Activated naive CD4-positive, alpha-beta T cell treated with anti-CD3 and anti-CD28 coated beads, Interleukin-2, amount 10 ng/mL, durations not matched to agents 7 days and 5 days (primary cell): ENCODE results near the gene LAIR2.
"Not testable (repeated sequence)": the region's sequence is repeated elsewhere in the genome, so short reads cannot be mapped to it uniquely, and the experiment has no call there.

Experiments
- CTCF ChIA-PET: fragments of 350-600 bp; sonication (Branson Sonifier 250); formaldehyde crosslinking; loops from one replicate; lab custom pipeline; 2021; ENCODE audit warnings: antibody characterized with exemption; lab: Charles Lee
- DNase-seq: peaks from one replicate; pipeline ENCODE4 v3.0.0-alpha.2; 2020
- H3K27ac Mint-ChIP-seq: one replicate; pipeline ENCODE4 v1.8.0; 2021; ENCODE audit warnings: mild to moderate bottlenecking, moderate library complexity, mixed read lengths
- H3K27me3 Mint-ChIP-seq: one replicate; pipeline ENCODE4 v1.8.0; 2021; ENCODE audit warnings: mild to moderate bottlenecking, mixed read lengths
- H3K36me3 Mint-ChIP-seq: one replicate; pipeline ENCODE4 v1.8.0; 2021; ENCODE audit warnings: mixed read lengths
- H3K4me1 Mint-ChIP-seq: one replicate; pipeline ENCODE4 v1.8.0; 2021; ENCODE audit warnings: mixed read lengths
- H3K4me3 Mint-ChIP-seq: one replicate; pipeline ENCODE4 v1.8.0; 2021; ENCODE audit warnings: mild to moderate bottlenecking, moderate library complexity, mixed read lengths
- H3K9me3 Mint-ChIP-seq: one replicate; pipeline ENCODE4 v1.8.0; 2021; ENCODE audit warnings: mixed read lengths

The LAIR2 gene

GRCh38 chr19:54473071-54473891, 29.4 kb upstream of the LAIR2 start, which contains the start of gene CDC42EP5:
TSS of gene CDC42EP5 (minus strand) at chr19:54473296. CDS start at chr19:54465547, 7,749 bp downstream.
- Mint-ChIP-seq H3K4me1 (peaks cover 8% of the 10 kb centered on the region), H3K4me3 (no peak within 1 kb of the TSS), H3K27ac (no peak within 1 kb of the TSS), H3K9me3 (no peaks in the 10 kb centered on the region), H3K36me3 (no peaks in the 10 kb centered on the region), H3K27me3 (peaks cover 73% of the 10 kb centered on the region)
- DNase-seq, result no peak
- CTCF ChIA-PET, result interaction anchor here (1.9 kb wide), 1 partner anchor 202 kb away, joined by 10 read pairs; no protein-coding TSS in a partner anchor

- peaks cover 8% of the 10 kb centered on the region for H3K4me1 Mint-ChIP-seq
- H3K36me3 Mint-ChIP-seq, result no peaks in the 10 kb centered on the region
- H3K27ac Mint-ChIP-seq, result no peak overlapping the region
- CTCF ChIA-PET, result interaction anchor here (1.9 kb wide), 1 partner anchor 201 kb away, joined by 10 read pairs; no protein-coding TSS in a partner anchor
- no peak for DNase-seq
- no peaks in the 10 kb centered on the region for H3K9me3 Mint-ChIP-seq
- H3K4me3 Mint-ChIP-seq, result no peak overlapping the region
- H3K27me3 Mint-ChIP-seq, result peaks cover 72% of the 10 kb centered on the region
These were observed 28.7 kb upstream of the LAIR2 start for GRCh38 chr19:54473892-54474372.

- CTCF ChIA-PET, result no interaction called here
- Mint-ChIP-seq H3K9me3 (no peaks in the 10 kb centered on the region), H3K4me1 (peaks cover 6% of the 10 kb centered on the region), H3K27me3 (peaks cover 59% of the 10 kb centered on the region), H3K27ac (no peak overlapping the region), H3K36me3 (no peaks in the 10 kb centered on the region), H3K4me3 (no peak overlapping the region)
- no peak for DNase-seq
These were observed 26.9 kb upstream of the LAIR2 start for GRCh38 chr19:54475706-54476105.

- CTCF ChIA-PET, result interaction anchor here (1.2 to 7.1 kb wide), 5 partner anchors 9 to 197 kb away, joined by 3 to 93 read pairs (median 4); no protein-coding TSS in a partner anchor
- no peak for DNase-seq
- no peak overlapping the region for H3K27ac Mint-ChIP-seq
- no peaks in the 10 kb centered on the region for H3K9me3 Mint-ChIP-seq
- H3K4me3 Mint-ChIP-seq, result no peak overlapping the region
- H3K27me3 Mint-ChIP-seq, result peaks cover 53% of the 10 kb centered on the region
- peaks cover 13% of the 10 kb centered on the region for H3K4me1 Mint-ChIP-seq
- no peaks in the 10 kb centered on the region for H3K36me3 Mint-ChIP-seq
These were observed 25.0 kb upstream of the LAIR2 start for GRCh38 chr19:54477650-54478049.

GRCh38 chr19:54478677-54479266, 23.9 kb upstream of the LAIR2 start:
- H3K27me3 Mint-ChIP-seq, result peaks cover 47% of the 10 kb centered on the region
- CTCF ChIA-PET, result interaction anchor here (0.7 to 7.1 kb wide), 11 partner anchors 28 to 381 kb away, joined by 3 to 93 read pairs (median 3); no protein-coding TSS in a partner anchor
- no peaks in the 10 kb centered on the region for H3K9me3 Mint-ChIP-seq
- no peaks in the 10 kb centered on the region for H3K36me3 Mint-ChIP-seq
- no peak overlapping the region for H3K27ac Mint-ChIP-seq
- H3K4me3 Mint-ChIP-seq, result no peak overlapping the region
- DNase-seq, result peak; percentile 54
- H3K4me1 Mint-ChIP-seq, result peaks cover 14% of the 10 kb centered on the region

GRCh38 chr19:54480051-54480450, 22.6 kb upstream of the LAIR2 start:
- Mint-ChIP-seq H3K36me3 (no peaks in the 10 kb centered on the region), H3K4me3 (no peak overlapping the region), H3K4me1 (peaks cover 16% of the 10 kb centered on the region), H3K27ac (no peak overlapping the region), H3K27me3 (peaks cover 53% of the 10 kb centered on the region), H3K9me3 (no peaks in the 10 kb centered on the region)
- CTCF ChIA-PET, result interaction anchor here (1.1 to 7.1 kb wide), 7 partner anchors 39 to 215 kb away, joined by 3 to 93 read pairs (median 10); no protein-coding TSS in a partner anchor
- no peak for DNase-seq

- H3K36me3 Mint-ChIP-seq, result no peaks in the 10 kb centered on the region
- CTCF ChIA-PET, result interaction anchor here (0.6 to 7.1 kb wide), 13 partner anchors 12 to 438 kb away, joined by 3 to 93 read pairs (median 3); no protein-coding TSS in a partner anchor
- H3K9me3 Mint-ChIP-seq, result no peaks in the 10 kb centered on the region
- no peak overlapping the region for H3K4me3 Mint-ChIP-seq
- peaks cover 59% of the 10 kb centered on the region for H3K27me3 Mint-ChIP-seq
- H3K27ac Mint-ChIP-seq, result no peak overlapping the region
- peaks cover 16% of the 10 kb centered on the region for H3K4me1 Mint-ChIP-seq
- DNase-seq, result peak; percentile 54
These were observed 21.2 kb upstream of the LAIR2 start for GRCh38 chr19:54481326-54481930.

- CTCF ChIA-PET, result interaction anchor here (0.8 to 7.1 kb wide), 3 partner anchors 17 to 192 kb away, joined by 4 to 93 read pairs (median 29); no protein-coding TSS in a partner anchor
- H3K27ac Mint-ChIP-seq, result no peak overlapping the region
- DNase-seq, result no peak
- no peaks in the 10 kb centered on the region for H3K36me3 Mint-ChIP-seq
- no peaks in the 10 kb centered on the region for H3K9me3 Mint-ChIP-seq
- H3K27me3 Mint-ChIP-seq, result peaks cover 44% of the 10 kb centered on the region
- peaks cover 16% of the 10 kb centered on the region for H3K4me1 Mint-ChIP-seq
- H3K4me3 Mint-ChIP-seq, result no peak overlapping the region
These were observed 19.7 kb upstream of the LAIR2 start for GRCh38 chr19:54482889-54483288.

- CTCF ChIA-PET, result no interaction called here
These were observed 18.2 kb upstream of the LAIR2 start for GRCh38 chr19:54484451-54484850.

GRCh38 chr19:54485851-54486250, 16.8 kb upstream of the LAIR2 start:
- Mint-ChIP-seq H3K36me3 (no peaks in the 10 kb centered on the region), H3K4me1 (peaks cover 16% of the 10 kb centered on the region), H3K27ac (no peak overlapping the region), H3K4me3 (no peak overlapping the region), H3K9me3 (no peaks in the 10 kb centered on the region), H3K27me3 (peaks cover 47% of the 10 kb centered on the region)
- DNase-seq, result no peak
- CTCF ChIA-PET, result no interaction called here

More at GRCh38 chr19:54484451-54484850, 18.2 kb upstream of the LAIR2 start:
- H3K4me3 Mint-ChIP-seq, result no peak overlapping the region
- no peak overlapping the region for H3K27ac Mint-ChIP-seq
- peaks cover 38% of the 10 kb centered on the region for H3K27me3 Mint-ChIP-seq
- H3K4me1 Mint-ChIP-seq, result peaks cover 16% of the 10 kb centered on the region
- H3K9me3 Mint-ChIP-seq, result no peaks in the 10 kb centered on the region
- no peak for DNase-seq
- no peaks in the 10 kb centered on the region for H3K36me3 Mint-ChIP-seq

- Mint-ChIP-seq H3K27ac (no peak overlapping the region), H3K4me3 (no peak overlapping the region), H3K9me3 (no peaks in the 10 kb centered on the region), H3K4me1 (no peaks in the 10 kb centered on the region), H3K27me3 (peaks cover 68% of the 10 kb centered on the region), H3K36me3 (no peaks in the 10 kb centered on the region)
- CTCF ChIA-PET, result no interaction called here
- DNase-seq, result no peak
These were observed 13.3 kb upstream of the LAIR2 start for GRCh38 chr19:54489341-54489740.

- Mint-ChIP-seq H3K27me3 (peaks cover 67% of the 10 kb centered on the region), H3K36me3 (no peaks in the 10 kb centered on the region), H3K4me3 (no peak overlapping the region), H3K9me3 (no peaks in the 10 kb centered on the region), H3K27ac (no peak overlapping the region), H3K4me1 (no peaks in the 10 kb centered on the region)
- CTCF ChIA-PET, result no interaction called here
- no peak for DNase-seq
These were observed 12.9 kb upstream of the LAIR2 start for GRCh38 chr19:54489766-54490165.

- H3K4me1 Mint-ChIP-seq, result peaks cover 7% of the 10 kb centered on the region
- H3K27me3 Mint-ChIP-seq, result peaks cover 75% of the 10 kb centered on the region
- H3K9me3 Mint-ChIP-seq, result no peaks in the 10 kb centered on the region
- no peak for DNase-seq
- no peak overlapping the region for H3K27ac Mint-ChIP-seq
- H3K36me3 Mint-ChIP-seq, result no peaks in the 10 kb centered on the region
- H3K4me3 Mint-ChIP-seq, result no peak overlapping the region
- CTCF ChIA-PET, result no interaction called here
These were observed 10.1 kb upstream of the LAIR2 start for GRCh38 chr19:54492568-54492967.

GRCh38 chr19:54493056-54493455, 9.6 kb upstream of the LAIR2 start:
- H3K4me3 Mint-ChIP-seq, H3K27ac Mint-ChIP-seq: not testable (repeated sequence)

More at GRCh38 chr19:54493056-54493455, 9.6 kb upstream of the LAIR2 start:
- not testable (repeated sequence) for H3K36me3 Mint-ChIP-seq, DNase-seq, H3K9me3 Mint-ChIP-seq
- Mint-ChIP-seq H3K4me1 (peaks cover 12% of the 10 kb centered on the region), H3K27me3 (peaks cover 79% of the 10 kb centered on the region)
- CTCF ChIA-PET, result interaction anchor here (1.4 kb wide), 1 partner anchor 11 kb away, joined by 4 read pairs; no protein-coding TSS in a partner anchor
